Measurements from ENCODE around the gene ITPKC.

Gene ITPKC

DNA sequence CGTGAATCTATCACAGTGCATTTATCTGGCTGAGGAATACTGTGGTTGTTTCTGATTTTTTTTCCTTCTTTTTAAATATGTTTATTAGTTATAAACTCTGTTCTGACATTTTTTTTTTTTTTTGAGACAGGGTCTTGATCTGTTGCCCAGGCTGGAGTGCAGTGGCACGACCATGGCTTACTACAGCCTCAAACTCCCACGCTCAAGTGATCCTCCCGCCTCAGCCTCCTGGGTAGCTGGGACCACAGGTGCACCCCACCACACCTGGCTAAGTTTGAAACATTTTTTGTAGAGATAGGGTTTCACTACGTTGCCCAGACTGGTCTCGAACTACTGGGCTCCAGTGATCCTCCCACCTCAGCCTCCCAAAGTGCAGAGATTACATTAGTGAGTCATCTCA, 19.9 kb upstream of the ITPKC start:
- H3K27me3 Mint-ChIP-seq: no peaks in the 10 kb centered on the region
- H3K4me1 Mint-ChIP-seq: no peaks in the 10 kb centered on the region
- no peak for DNase-seq
- H3K9me3 Mint-ChIP-seq: no peaks in the 10 kb centered on the region
- H3K4me3 Mint-ChIP-seq: no peak overlapping the region
- no peak overlapping the region for H3K27ac Mint-ChIP-seq
- H3K36me3 Mint-ChIP-seq: peaks cover 8% of the 10 kb centered on the region
- CTCF ChIA-PET: no interaction called here

DNA sequence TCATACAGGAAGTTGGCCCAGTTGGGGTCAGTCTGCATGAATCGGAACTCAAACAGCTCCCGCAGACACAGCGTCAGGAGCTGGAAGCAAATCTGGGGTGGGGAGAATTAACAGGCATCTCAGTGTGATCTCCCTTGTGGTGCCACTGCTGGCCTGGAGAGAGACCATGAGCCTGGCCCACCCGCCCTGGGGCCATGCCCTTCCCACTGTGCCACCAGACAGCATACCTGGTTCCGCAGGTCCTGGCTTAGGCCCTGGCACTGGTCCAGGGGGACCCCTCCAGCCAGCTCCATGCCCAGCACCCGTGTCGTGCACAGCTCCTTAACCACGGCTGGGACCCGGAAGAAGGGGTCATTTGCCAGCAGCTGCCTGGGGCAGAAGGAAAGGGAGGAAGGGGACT, 16.8 kb upstream of the ITPKC start:
- Mint-ChIP-seq H3K36me3 (peaks cover 23% of the 10 kb centered on the region), H3K4me3 (no peak overlapping the region), H3K9me3 (no peaks in the 10 kb centered on the region), H3K27ac (no peak overlapping the region), H3K27me3 (no peaks in the 10 kb centered on the region), H3K4me1 (no peaks in the 10 kb centered on the region)
- no peak for DNase-seq
- CTCF ChIA-PET: no interaction called here

DNA sequence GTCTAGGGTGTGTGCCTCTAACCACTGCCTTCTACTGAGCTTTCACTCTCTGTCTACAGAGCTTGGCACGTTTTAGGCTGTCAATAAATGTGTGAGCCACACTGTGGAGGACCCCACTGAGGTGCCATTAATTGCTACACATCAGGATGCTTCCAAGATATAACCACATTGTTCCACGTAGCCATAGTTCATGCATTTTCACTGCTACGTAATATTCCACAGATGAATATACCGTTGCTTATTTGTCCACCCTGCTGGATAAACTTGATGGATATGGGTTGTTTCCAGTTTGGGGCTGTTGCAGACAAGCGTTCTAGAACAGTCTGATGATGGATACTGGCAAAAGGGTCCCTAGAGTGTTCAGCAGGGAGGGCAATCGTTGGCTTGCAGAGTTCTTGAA, 15.2 kb upstream of the ITPKC start:
- Mint-ChIP-seq H3K4me3 (no peak overlapping the region), H3K9me3 (no peaks in the 10 kb centered on the region), H3K4me1 (no peaks in the 10 kb centered on the region), H3K36me3 (peaks cover 25% of the 10 kb centered on the region), H3K27me3 (no peaks in the 10 kb centered on the region), H3K27ac (no peak overlapping the region)
- no peak for DNase-seq
- CTCF ChIA-PET: no interaction called here

DNA sequence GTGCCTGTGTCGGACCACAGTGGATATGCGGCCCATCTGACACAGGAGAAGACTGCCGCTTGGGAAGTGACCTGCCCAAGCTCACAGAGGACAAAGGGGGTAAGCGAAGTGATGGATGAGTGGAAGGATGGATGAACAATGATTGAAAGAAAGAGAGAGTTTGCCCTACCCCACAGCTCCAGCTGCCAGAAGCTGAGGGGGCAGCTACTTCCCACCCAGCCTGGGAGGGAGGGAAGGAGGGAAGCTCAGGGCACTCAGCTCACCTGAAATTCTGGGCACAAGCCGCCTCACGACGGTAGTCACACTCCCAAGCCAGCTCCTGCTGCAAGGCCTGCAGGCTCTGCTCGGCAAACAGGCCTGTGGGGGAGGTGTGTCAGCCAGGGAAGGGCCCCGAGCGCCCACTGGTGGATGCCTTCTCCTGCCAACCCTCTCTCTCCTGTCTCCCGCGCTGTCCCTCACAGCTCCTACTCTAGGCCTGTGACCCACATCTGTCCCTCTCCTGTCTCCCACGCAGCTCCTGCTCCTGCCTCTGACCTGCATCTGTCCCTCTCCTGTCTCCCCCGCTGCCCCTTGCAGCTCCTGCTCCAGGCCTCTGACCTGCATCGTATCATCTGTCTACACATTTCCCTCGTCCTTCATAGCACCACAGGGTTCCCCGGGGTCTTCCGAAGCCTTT, 14.4 kb upstream of the ITPKC start:
- no peak overlapping the region for H3K27ac Mint-ChIP-seq
- no peaks in the 10 kb centered on the region for H3K9me3 Mint-ChIP-seq
- no peaks in the 10 kb centered on the region for H3K4me1 Mint-ChIP-seq
- no peaks in the 10 kb centered on the region for H3K27me3 Mint-ChIP-seq
- H3K4me3 Mint-ChIP-seq: no peak overlapping the region
- DNase-seq: no peak
- CTCF ChIA-PET: no interaction called here
- peaks cover 25% of the 10 kb centered on the region for H3K36me3 Mint-ChIP-seq

DNA sequence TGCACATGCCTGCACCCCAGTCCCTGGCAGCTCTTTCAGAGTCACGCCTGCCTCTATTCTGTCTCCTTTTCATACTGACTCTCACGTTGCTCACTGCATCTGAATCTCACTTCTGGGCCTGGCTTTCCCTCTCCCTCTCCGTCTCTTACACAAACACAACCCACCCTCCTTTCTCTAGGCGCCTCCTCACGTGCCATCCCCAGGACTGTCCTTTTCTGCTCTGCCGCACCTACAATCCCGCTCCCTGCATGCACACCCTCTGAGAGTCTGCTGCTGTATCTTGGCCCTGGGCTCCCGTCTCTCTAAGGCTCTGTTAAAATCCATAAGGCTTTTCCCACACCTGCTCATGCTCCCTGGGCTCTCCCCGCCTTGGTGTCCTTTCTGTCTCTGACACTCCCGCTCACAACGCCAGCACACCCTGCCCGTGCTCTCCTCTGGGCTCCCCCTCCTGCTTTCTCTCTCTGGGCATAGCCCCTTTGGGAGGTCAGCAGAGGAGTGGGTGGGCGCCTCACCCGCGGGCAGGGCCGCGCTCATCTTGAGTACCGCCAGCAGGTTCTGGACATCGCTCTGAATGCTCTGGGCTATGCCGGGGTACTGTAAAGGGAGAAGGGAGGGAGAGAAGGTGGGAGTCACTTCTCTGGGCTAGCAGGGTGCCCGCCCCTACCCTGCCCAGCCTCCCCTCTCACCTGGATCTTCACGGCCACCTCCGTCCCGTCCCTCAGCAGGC, 13.7 kb upstream of the ITPKC start:
- Mint-ChIP-seq H3K27me3 (no peaks in the 10 kb centered on the region), H3K4me3 (no peak overlapping the region), H3K36me3 (peaks cover 26% of the 10 kb centered on the region), H3K4me1 (no peaks in the 10 kb centered on the region), H3K27ac (no peak overlapping the region), H3K9me3 (no peaks in the 10 kb centered on the region)
- no peak for DNase-seq
- CTCF ChIA-PET: no interaction called here

DNA sequence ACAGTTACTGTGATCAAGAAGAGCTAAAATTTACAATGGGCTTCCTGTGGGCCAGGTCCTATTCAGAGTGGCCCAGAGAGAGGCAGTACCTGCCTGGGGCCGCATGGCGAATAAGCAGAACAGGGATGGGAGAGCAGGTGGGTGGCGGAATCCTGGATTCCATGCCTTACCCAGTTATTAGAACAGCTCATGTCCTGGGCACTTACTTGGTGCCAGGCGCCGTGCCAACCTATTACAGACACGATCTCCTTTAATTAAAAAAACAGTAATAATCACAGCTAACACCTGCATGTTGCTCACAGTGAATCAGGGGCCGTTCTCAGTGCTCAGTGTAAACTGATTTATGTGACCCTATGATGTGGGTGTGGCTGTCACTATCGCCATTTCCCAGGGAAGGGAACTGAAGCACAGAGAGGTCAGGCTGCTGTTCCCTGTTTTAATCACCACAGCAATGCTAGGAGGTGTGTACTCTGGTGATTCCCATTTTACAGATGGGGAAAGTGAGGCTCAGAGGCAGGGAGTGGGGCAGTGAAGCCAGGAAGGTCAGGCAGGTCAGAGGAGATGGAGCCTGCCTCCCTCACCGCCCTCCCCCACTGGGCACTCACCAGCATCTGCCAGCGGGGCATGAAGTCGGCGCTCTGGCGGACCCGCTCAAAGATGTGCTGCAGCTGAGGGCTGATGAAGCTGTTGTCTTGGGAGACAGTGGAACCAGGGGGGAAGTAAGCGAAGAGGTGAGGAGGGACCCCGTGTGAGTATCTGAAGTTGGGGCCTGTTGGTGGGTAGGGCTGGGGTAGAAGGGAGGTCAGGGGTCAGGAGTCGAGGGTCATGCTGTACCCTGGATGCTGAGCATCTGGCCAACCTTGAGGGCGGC, 12.2 kb upstream of the ITPKC start:
- H3K36me3 Mint-ChIP-seq: peaks cover 32% of the 10 kb centered on the region
- H3K27me3 Mint-ChIP-seq: no peaks in the 10 kb centered on the region
- no peaks in the 10 kb centered on the region for H3K4me1 Mint-ChIP-seq
- DNase-seq: no peak
- H3K4me3 Mint-ChIP-seq: no peak overlapping the region
- no peak overlapping the region for H3K27ac Mint-ChIP-seq
- no peaks in the 10 kb centered on the region for H3K9me3 Mint-ChIP-seq
- CTCF ChIA-PET: interaction anchor here (1.0 to 1.3 kb wide), 2 partner anchors 70 to 103 kb away, joined by 3 to 6 read pairs; no protein-coding TSS in a partner anchor

DNA sequence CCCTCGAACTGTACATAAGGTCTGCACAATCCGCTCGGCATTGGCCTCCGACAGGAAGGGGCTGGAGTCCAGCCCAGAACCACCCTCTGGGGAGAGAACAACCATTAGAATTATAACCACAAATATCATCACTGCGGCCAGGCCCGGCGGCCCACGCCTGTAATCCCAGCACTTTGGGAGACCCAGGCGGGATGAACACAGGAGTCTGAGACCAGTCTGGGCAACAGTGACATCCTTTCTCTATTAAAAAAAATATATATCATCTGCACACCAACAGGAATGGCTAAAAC, 11.6 kb upstream of the ITPKC start:
- no peak for DNase-seq
- CTCF ChIA-PET: no interaction called here
- peaks cover 32% of the 10 kb centered on the region for H3K36me3 Mint-ChIP-seq
- H3K4me1 Mint-ChIP-seq: no peaks in the 10 kb centered on the region
- no peaks in the 10 kb centered on the region for H3K9me3 Mint-ChIP-seq
- no peak overlapping the region for H3K27ac Mint-ChIP-seq
- no peaks in the 10 kb centered on the region for H3K27me3 Mint-ChIP-seq
- H3K4me3 Mint-ChIP-seq: no peak overlapping the region

DNA sequence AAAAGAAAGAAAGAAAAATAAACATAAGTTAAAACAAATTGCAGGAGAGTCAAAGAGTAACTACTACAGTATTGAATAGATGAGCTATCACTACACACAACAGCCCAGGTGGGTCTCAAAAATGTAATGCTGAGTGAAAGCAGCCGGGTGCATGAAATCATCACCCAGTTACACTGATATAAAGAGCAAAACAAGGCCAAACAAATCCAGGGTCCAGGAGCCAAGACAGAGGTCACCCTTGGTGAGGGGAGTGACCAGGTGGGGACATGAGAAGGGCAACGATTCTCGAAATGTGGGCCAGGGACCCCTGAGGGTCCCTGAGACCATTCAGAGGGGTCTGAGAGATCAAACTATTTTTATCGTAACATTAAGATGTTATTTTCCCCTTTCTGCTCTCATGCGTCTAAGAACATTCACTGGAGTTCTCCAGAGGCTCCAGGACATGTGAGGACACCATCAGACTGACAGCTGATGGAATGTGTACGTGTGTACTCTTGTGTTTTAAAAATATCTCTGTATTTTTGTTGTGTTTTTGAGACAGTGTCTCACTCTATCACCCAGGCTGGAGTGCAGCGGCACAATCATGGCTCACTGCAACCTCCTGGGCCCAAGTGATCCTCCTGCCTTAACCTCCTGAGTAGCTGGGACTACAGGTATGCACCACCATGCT, 10.8 kb upstream of the ITPKC start:
- CTCF ChIA-PET: no interaction called here
- Mint-ChIP-seq H3K4me1 (peaks cover under 1% of the 10 kb centered on the region), H3K27ac (no peak overlapping the region)

DNA sequence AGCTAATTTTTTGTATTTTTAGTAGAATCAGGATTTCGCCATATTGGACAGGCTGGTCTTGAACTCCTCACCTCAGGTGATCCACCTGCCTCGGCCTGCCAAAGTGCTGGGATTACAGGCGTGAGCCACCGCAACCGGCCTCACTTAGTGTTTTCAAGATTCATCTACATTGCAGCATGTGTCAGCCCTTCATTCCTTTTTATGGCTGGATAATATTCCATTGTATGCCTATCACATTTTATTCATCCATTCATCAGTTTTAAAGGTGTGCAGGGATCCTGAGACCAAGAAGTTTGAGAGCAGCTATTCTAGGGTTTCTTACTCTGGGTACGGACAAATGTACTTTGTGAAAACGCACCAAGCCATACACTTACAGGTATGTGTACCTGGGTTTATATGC, 9.3 kb upstream of the ITPKC start:
- Mint-ChIP-seq H3K36me3 (peaks cover 35% of the 10 kb centered on the region), H3K27me3 (no peaks in the 10 kb centered on the region), H3K4me1 (peaks cover 10% of the 10 kb centered on the region), H3K4me3 (no peak overlapping the region), H3K27ac (no peak overlapping the region), H3K9me3 (no peaks in the 10 kb centered on the region)
- no peak for DNase-seq
- CTCF ChIA-PET: no interaction called here

More for the DNA sequence above, 10.8 kb upstream of the ITPKC start:
- Mint-ChIP-seq H3K27me3 (no peaks in the 10 kb centered on the region), H3K36me3 (peaks cover 34% of the 10 kb centered on the region), H3K9me3 (no peaks in the 10 kb centered on the region), H3K4me3 (no peak overlapping the region)
- no peak for DNase-seq

DNA sequence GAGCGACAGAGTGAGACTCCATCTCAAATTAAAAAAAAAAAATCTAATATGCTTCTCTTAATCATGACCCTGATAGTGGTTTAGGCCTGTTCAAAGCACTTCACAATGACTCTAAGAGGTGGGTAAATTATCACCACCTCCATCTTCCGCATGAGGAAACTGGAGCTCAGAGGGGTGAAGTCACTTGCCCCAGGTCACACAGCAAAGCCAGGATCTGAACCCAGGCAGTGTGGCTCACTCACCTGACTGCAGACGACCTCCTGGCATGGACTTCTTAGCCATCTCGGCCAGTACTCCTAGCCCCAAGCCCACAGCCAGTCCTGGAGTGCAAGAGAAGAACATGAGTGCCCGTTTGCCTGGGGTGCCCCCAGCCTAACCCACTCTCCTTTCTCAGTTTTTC, 7.1 kb upstream of the ITPKC start:
- Mint-ChIP-seq H3K27me3 (no peaks in the 10 kb centered on the region), H3K9me3 (no peaks in the 10 kb centered on the region), H3K4me3 (no peak overlapping the region), H3K27ac (no peak overlapping the region), H3K36me3 (peaks cover 30% of the 10 kb centered on the region), H3K4me1 (peaks cover 24% of the 10 kb centered on the region)
- DNase-seq: no peak
- CTCF ChIA-PET: no interaction called here

DNA sequence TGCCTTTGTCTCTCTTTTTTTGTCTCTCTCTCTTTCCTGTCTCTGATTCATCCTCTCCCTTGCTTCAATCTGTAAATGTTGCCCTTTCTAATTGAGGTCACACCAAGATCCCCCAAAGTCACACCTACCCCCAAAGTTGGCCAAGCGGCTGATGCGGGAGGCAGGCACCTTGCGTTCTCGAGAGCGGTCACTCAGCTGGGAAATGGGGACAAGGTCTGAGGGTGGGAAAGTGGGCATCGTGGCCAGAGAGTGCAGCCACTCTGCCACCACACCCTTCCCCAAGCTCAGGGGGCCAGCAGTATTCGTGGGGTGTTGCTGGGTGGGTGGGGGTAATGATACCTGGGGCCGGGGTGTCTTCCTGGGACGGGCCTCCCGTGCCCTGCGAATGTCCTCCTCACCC, 3.0 kb upstream of the ITPKC start:
- peaks cover 22% of the 10 kb centered on the region for H3K36me3 Mint-ChIP-seq
- no peak for DNase-seq
- CTCF ChIA-PET: interaction anchor here (1.0 kb wide), 1 partner anchor 51 kb away, joined by 3 read pairs; no protein-coding TSS in a partner anchor
- H3K4me1 Mint-ChIP-seq: peaks cover 58% of the 10 kb centered on the region
- no peaks in the 10 kb centered on the region for H3K9me3 Mint-ChIP-seq
- H3K4me3 Mint-ChIP-seq: peak overlapping the region; percentile 93
- no peaks in the 10 kb centered on the region for H3K27me3 Mint-ChIP-seq
- H3K27ac Mint-ChIP-seq: no peak overlapping the region

DNA sequence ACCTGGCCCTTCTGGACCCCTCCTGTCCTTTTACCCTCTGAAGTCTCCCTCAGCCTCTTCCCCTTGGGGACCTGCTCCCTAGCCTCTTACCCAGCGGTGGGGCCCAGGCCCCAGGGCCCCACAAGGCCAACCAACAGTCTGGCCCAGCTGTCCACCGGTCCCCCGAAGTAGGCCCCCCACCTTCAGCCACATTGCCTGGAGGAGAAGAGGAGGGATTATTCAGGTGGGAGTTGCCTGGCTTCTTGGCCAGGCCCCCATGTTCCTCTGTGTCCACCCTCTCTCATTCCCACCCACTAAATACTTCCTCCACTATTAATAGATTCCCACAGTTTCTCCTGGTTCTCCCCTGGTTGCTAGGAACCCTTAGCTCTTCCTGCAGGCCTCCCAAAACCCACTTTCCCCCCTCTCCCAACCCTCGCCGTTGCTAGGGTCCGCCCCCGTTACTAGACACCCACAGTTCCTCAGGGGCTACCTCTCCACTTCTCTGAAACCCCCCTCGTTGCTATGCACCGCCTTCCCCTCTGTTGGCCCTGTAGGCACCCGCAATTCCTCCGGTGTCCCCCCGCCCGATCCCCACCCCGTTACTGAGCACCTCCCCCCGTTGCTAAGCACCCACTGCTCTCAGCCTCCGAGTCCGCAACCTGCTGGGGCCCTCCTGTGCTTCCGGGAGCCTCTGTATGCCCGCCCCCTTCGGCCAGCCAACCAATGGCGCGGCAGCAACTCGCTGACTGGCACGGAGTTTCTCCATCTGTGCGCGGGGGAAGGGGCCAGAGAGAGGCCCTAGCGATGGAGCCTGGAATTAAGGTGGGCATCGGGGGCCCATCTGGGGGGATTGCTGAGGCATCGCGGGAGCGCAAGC, 2.2 kb upstream of the ITPKC start:
- peaks cover 65% of the 10 kb centered on the region for H3K4me1 Mint-ChIP-seq
- CTCF ChIA-PET: interaction anchor here (1.0 kb wide), 1 partner anchor 51 kb away, joined by 3 read pairs; no protein-coding TSS in a partner anchor
- DNase-seq: peak; percentile 97
- H3K9me3 Mint-ChIP-seq: no peaks in the 10 kb centered on the region
- peak overlapping the region; percentile 93 for H3K4me3 Mint-ChIP-seq
- peaks cover 17% of the 10 kb centered on the region for H3K36me3 Mint-ChIP-seq
- H3K27me3 Mint-ChIP-seq: no peaks in the 10 kb centered on the region
- H3K27ac Mint-ChIP-seq: peak overlapping the region; percentile 93

DNA sequence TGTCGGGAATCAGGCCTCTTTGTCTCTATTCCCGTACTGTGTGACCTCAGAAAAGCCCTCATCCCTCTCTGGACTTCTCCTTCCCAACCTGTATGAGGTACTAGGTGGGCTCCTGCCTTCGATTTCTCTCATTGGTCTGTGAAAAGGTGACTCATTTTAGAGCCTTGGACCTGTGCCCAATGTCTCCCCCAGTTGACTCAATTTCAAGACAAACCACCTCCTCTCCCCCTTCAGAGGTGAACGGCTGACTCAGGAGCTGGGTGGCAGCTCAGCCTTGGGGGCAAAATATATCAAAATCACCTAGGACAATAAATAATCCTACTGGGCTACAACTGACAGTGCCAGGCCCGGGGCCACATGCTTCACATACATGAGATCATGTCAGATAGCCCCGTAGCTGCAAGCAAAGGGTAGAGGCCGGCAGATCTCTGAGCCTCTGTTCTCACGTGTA, 856 bp upstream of the ITPKC start:
- Mint-ChIP-seq H3K36me3 (peaks cover 22% of the 10 kb centered on the region), H3K4me3 (peak overlapping the region; percentile 93), H3K27me3 (no peaks in the 10 kb centered on the region), H3K4me1 (peaks cover 79% of the 10 kb centered on the region), H3K27ac (peak overlapping the region; percentile 93), H3K9me3 (no peaks in the 10 kb centered on the region)
- DNase-seq: peak; percentile 42
- CTCF ChIA-PET: interaction anchor here (2.1 kb wide), 1 partner anchor 34 kb away, joined by 7 read pairs; the partner anchor contains the start of gene ACTMAP

Measured in activated naive CD4-positive, alpha-beta T cell treated with anti-CD3 and anti-CD28 coated beads, Interleukin-2, amount 10 ng/mL, durations not matched to agents 7 days and 5 days (primary cell).